KOPT-K1 (cell line): Measurements from ENCODE around the gene CLSTN3.

Source experiments
- H3K27ac ChIP-seq: fragments of 200-600 bp; sonication (generic); 2 replicates; pipeline ENCODE4 v1.5.1; 2016; ENCODE audit warnings: antibody characterized with exemption, mild to moderate bottlenecking, low read depth, low read length; ENCODE audit not compliant: poor library complexity, severe bottlenecking
- H3K36me3 ChIP-seq: fragments of 200-600 bp; sonication (generic); 2 replicates; pipeline ENCODE4 v1.5.1; 2017; ENCODE audit warnings: antibody characterized with exemption, mild to moderate bottlenecking, low read length, moderate library complexity; ENCODE audit not compliant: insufficient read depth
- H3K9me3 ChIP-seq: fragments of 200-600 bp; sonication (generic); 2 replicates; pipeline ENCODE4 v1.5.1; 2017; ENCODE audit warnings: antibody characterized with exemption, low read length, mild to moderate bottlenecking; ENCODE audit not compliant: insufficient read depth, poor library complexity, severe bottlenecking

CLSTN3 gene

DNA sequence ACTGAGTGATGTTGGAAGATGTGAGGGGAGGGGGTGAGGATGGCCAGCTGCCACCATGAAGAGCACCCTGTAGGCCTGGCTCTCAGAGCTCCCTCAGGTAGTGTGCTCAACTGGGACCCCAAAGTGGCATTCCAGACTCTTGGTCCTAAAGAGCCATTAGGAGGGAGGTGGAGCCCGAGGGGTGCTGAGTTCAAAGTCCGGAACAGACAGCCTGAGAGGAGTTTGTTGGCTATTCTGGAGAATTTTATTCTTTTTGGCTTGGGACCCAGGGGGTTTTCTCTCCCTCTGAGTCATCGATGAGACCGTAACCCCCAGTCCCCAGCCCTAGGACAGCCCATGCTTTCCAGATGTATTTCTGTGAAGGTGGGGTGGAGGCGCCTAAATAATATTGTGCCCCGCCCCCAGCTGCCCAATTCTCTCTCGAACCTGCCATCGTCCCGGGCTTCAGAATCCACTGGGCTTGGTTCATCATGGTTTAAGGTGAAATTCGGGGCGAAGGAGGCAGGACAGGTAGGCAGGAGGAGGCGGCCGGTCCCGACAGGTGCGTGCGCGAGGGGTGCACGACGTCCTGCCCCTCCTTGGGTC, 792 bp upstream of the CLSTN3 start:
- H3K9me3 ChIP-seq = no peaks in the 10 kb centered on the region
- no peaks in the 10 kb centered on the region for H3K36me3 ChIP-seq
- H3K27ac ChIP-seq = peak overlapping the region; percentile 45

DNA sequence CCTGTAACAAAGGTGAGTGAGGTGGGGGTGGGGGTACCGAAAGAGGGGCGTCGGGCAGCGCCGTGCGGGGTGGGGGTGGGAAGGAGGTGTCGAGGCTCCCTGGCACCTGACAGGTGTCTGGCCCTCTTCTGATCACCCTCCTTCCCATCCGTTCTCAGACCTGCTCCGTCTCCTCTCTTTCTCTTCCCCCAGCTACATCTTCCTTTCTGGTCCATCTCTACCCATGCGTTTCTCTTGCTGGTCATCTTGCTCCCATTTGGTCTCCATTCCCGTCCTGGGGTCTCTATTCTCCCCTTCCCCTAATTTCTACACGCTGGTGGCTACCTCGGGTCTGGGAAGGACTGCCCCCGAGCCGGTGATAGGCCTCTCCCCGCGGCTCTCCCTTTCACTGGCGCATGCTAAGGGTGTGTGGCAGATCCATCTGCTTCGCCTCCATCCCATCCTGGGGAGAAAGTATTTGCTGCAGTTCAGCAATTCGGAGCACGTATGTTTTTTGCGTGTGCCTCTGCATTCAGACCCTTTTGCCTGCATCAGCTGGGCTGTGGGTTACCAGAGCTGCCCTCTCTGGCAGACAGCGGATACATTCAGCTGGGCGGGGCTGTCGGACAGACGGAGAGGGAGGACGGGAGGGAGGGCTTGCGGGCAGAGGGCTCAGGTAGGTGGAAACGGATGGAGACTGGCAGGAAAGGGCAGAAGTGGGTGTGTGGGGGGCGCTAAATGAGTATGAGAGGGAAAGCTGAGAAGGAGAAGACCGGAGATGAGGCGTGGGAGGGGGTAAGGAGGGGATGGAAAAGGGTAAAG, 730 bp downstream of the CLSTN3 start:
- Histone ChIP-seq H3K27ac (peak overlapping the region; percentile 45), H3K9me3 (no peaks in the 10 kb centered on the region), H3K36me3 (peaks cover 13% of the 10 kb centered on the region; the same call in 1 of the 2 replicates)

DNA sequence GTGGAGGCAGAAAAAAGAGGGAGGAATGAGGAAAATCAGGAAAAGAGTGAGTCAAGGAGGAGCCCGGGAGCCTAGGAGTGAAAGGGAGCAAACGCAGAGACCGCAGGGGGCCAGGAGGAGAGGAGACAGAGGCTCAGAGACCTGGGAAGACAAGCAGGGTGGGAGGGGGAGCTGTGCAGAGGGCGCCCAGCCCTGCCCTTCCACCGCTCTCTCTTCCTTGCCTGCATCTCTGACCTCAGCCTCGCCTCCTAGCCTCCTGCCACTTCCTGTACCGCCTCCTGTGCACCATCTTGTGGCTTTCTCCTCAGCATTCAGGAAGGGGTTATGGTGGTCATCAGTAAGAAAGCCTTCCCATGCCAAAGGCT, 1.3 kb downstream of the CLSTN3 start:
- peak overlapping the region; percentile 45 for H3K27ac ChIP-seq
- peaks cover 19% of the 10 kb centered on the region for H3K36me3 ChIP-seq
- H3K9me3 ChIP-seq = no peaks in the 10 kb centered on the region

DNA sequence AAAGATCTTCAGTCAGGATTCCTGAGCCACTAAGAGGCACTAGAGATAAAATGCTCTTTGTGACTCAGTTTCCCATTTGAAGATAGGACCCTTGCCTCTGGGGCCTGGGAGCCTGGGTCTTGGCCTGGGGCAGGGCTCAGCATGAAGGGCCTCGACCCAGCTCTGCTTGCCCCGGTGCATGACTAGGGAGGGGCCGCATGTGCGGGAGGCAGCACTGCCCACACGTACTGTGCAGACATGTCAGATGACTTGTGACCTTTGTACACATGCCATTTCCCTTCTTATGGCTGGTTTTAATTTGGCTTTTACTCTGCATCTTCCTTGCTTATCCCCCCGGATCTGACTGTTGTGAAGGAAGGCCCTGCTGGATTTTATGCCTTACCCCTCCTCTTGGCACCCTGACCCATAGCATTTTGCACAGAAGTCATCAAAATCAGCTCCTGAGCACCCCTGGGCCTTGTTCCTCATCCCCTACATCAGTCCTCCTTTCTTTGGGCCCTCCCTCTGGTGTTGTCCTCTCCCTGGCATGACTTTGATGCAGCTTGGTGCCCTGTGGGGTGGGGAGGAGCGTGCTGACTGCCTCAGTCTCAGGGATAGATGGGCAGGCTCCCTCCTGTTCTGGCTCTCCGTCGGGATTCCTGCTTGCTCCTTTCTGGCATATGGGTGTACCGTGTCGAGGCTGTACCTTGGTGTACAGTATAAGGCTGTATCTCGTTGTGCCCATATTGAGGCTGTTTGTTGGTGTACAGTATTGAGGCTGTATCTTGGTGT, 4.4 kb downstream of the CLSTN3 start:
- Histone ChIP-seq H3K27ac (no peak overlapping the region), H3K9me3 (no peaks in the 10 kb centered on the region), H3K36me3 (peaks cover 33% of the 10 kb centered on the region)

DNA sequence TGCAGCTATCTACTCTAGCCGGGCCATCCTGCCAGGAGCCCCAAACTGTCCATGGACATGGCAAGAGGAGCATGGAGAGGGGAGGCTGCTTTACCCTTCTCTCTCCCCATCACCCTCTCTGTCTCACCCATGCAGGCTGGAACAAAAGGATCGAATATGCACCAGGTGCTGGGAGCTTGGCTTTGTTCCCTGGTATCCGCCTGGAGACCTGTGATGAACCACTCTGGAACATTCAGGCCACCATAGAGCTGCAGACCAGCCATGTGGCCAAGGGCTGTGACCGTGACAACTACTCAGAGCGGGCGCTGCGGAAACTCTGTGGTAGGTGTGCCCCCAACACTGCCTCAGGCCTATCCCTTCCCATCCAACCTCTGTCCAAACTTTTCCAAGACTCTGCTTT, 5.9 kb downstream of the CLSTN3 start:
- Histone ChIP-seq H3K36me3 (peaks cover 34% of the 10 kb centered on the region), H3K9me3 (no peaks in the 10 kb centered on the region), H3K27ac (no peak overlapping the region)

DNA sequence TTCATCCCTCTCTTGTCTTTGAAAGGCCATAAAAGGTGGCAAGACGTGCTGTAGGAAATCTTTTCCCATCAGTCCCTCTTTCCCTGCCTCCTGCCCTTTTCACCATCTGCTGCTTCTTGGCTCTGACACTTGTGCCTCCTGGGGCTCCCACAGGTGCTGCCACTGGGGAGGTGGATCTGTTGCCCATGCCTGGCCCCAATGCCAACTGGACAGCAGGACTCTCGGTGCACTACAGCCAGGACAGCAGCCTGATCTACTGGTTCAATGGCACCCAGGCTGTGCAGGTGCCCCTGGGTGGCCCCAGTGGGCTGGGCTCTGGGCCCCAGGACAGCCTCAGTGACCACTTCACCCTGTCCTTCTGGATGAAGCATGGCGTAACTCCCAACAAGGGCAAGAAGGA, 6.5 kb downstream of the CLSTN3 start:
- peaks cover 39% of the 10 kb centered on the region for H3K36me3 ChIP-seq
- no peaks in the 10 kb centered on the region for H3K9me3 ChIP-seq
- H3K27ac ChIP-seq = no peak overlapping the region

DNA sequence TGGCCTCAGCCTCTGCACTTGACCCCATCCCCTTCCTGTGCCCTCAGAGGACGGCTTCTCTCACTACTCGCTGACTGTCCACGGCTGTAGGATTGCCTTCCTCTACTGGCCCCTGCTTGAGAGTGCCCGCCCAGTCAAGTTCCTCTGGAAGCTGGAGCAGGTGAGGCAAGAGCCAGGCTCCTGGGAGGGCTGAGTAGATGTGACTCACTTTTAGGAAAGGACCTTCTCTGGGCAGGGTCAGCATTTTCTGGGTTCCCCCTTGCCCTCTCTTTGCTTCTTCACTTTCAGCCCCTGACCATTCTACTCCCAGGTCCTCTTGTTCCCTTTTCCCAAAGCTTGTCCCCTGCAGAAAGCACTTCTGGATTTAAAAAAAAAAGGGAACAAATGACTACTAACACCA, 7.7 kb downstream of the CLSTN3 start:
- Histone ChIP-seq H3K27ac (no peak overlapping the region), H3K36me3 (peaks cover 42% of the 10 kb centered on the region), H3K9me3 (no peaks in the 10 kb centered on the region)

DNA sequence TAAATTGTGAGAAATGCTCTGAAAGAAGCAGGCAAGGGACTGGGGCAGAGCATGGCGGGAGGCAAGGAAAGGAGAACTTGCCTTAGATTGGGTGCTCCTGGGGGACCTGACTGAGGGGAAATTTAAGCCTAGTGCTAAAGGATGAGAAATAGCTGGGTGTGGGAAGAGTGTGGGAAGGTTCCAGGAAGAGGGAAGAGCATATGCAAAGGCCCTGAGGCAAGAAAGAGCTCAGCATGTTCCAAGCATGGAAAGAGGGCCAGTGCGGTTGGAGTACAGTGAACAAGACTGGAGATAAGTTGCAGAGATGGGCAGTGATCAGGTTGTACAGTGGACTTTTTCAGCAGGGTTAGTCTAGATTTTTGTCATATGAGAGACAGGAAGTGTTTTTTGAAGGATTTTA, 9.0 kb downstream of the CLSTN3 start:
- no peaks in the 10 kb centered on the region for H3K9me3 ChIP-seq
- no peak overlapping the region for H3K27ac ChIP-seq
- peaks cover 51% of the 10 kb centered on the region for H3K36me3 ChIP-seq

DNA sequence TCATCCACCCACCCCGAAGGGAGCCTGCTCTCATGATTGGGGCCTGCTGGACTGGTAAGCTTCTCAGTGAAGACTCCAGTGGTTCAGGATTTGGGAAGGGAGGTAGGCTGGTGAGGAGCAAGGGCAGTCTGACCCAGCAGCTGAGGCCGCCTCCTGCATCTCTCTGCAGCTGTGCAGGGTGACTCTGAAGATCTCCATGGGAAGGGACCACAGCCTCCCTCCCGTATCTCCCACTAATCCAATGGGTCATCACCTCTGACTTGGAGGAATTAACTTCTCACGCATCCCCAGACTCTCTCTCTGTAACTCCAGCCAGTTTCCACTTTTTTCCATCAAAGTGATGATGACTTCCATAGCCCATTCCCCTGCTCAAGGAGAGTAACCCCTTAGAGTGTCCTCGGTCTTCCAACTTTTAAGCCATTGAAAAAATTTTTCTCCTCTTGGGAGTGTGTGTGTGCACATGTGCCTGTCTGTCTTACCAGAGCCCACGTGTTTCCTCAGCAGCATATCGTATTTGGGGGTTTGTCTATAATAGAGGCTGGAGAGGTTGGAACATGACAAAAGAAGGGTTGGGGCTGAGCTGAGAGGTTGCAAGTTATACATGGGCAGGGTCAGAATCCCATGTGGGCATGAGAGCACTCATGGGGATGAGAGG, 11.3 kb downstream of the CLSTN3 start:
- Histone ChIP-seq H3K27ac (no peak overlapping the region), H3K9me3 (no peaks in the 10 kb centered on the region), H3K36me3 (peaks cover 38% of the 10 kb centered on the region)

DNA sequence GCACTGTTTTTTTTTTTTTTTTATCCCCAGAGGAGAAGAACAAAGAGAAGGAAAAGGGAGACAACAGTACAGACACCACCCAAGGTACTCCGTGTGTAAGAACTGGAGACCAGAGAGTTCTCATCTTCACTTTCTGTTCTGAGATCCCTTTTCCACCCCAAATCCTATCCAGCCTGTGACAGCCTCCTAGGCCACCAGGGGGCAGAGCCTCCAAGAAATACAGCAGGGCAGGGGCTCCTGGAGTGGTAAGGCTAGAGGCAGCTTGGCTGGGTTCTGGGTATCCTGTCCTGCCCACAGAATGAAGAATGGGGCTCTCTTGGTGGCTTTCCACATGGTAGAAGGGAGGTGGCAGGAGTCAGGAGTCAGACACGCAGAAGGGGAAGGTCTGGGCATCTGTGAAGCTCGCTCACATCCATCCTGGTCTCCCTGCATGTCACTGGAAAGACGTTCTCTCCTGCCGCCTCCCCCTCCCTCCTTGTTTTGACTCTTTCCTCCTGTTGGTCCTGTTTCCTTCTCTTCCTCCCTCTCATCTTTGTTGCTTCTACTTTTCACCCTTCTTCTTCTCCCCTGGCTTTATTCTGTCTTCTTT, 12.0 kb downstream of the CLSTN3 start:
- H3K36me3 ChIP-seq = peaks cover 32% of the 10 kb centered on the region; the same call in 1 of the 2 replicates
- no peaks in the 10 kb centered on the region for H3K9me3 ChIP-seq
- no peak overlapping the region for H3K27ac ChIP-seq

DNA sequence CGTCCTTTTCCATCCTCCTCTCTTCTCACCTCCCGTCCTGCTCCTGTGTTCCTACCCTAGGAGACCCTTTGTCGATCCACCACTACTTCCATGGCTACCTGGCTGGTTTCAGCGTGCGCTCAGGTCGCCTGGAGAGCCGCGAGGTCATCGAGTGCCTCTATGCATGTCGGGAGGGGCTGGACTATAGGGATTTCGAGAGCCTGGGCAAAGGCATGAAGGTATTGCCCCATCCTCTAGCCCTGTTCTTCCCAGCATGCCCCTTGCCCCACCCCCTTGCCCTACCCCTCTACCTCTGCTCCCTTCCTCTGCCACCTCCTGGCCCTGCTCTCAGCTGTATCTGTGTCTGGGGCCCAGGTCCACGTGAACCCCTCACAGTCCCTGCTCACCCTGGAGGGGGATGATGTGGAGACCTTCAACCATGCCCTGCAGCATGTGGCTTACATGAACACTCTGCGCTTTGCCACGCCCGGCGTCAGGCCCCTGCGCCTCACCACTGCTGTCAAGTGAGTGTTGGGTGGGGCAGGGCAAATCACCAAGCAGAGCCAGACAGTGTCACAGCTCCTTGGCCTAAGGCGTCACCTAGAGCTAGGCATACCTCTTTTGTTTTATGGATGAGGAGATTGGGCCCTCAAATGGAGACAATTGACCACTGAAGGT, 12.8 kb downstream of the CLSTN3 start:
- Histone ChIP-seq H3K9me3 (no peaks in the 10 kb centered on the region), H3K27ac (no peak overlapping the region), H3K36me3 (peaks cover 24% of the 10 kb centered on the region; the same call in 1 of the 2 replicates)

DNA sequence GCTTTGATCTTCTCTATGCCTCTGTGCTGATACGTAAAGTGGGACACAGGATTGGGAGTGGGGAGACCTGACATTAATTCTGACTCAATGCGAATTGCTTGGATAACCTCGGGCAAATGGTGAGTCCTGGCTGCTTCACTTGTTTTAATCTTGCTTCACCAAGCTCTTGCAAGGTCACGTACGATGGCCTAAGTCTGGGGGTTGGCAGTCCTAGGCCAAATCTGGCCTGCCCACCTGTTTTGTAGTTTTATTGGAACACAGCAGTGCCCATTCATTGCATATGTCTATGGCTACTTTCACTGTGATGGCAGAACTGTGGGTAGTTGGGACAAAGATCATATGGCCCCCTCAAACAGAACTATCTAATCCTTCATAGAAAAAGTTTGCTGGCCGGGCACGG, 13.4 kb downstream of the CLSTN3 start:
- Histone ChIP-seq H3K9me3 (no peaks in the 10 kb centered on the region), H3K36me3 (peaks cover 28% of the 10 kb centered on the region; the same call in 1 of the 2 replicates), H3K27ac (no peak overlapping the region)

DNA sequence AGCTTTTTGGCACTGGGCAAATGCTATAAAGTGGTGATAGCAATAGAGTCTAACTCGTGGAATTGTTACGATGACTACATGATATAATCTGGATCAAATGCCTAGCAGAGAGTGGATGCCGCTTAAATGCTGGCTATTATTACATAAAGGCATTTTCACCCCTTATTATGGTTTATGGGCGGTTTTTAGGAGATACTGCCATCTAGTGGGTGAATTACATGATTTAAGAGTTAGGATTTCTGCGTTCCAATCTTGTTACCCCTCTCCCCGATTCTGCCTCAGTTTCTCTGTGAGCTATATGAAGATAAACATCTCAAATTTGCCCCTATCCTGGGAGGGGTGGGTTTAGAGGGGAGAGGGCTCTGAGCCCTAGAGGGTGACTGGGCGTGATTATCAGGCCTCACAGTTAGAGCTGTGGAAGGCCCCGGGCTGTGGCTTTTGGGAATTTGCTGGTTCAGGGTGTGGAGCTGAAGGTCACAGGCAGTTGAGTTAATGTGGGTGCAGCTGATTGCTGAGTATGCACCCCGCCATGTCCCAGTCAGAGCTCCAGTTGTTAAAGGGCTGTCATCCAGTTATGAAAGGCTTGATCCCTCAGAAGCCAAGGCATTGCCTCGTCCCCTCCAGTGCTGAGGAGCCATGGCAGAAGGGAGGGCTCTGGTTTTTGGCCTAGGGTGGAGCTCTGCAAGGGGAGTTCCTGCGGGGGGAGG, 14.4 kb downstream of the CLSTN3 start:
- Histone ChIP-seq H3K36me3 (peaks cover 38% of the 10 kb centered on the region), H3K27ac (no peak overlapping the region), H3K9me3 (no peaks in the 10 kb centered on the region)

DNA sequence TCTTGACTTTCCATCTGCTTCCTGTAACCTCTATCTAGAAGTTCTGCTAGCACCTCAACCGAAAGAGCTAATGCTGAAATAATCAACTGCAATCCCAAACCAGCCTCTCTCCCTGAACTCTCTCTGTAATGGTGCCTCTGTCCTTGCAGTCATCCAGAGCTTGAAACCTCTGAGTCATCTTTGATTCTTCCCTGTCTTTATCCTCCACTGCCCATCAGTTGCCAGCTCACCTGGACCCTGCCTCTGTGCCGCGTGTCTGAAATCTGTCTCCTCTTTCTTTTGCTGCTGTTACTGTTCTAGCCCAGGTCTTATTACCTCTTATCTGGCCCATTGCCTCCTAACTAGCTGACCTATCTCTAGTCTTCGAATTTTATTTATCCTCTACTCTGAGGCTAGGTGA, 15.5 kb downstream of the CLSTN3 start:
- peaks cover 45% of the 10 kb centered on the region for H3K36me3 ChIP-seq
- H3K27ac ChIP-seq = no peak overlapping the region
- H3K9me3 ChIP-seq = no peaks in the 10 kb centered on the region
